Ascending aorta (tissue), 2 donors: ENCODE data around the gene OR2T33. TPM values are rescaled to one million over a fixed set of nuclear protein-coding genes. Genes with fewer than 3 reads are reported as not detected.
"Not testable (repeated sequence)": the region's sequence is repeated elsewhere in the genome, so short reads cannot be mapped to it uniquely, and the experiment has no call there.

Experiments
- DNase-seq, 2 donors: peaks; one replicate each; pipeline ENCODE4 v3.0.0-alpha.2; 2019; ENCODE audit warnings: low spot score in 2 of 2
- H3K27ac ChIP-seq, 2 donors: fragments of 200-600 bp; sonication (generic); one replicate each; pipeline ENCODE4 v1.5.1; 2016 to 2017; ENCODE audit warnings: mild to moderate bottlenecking in 1 of 2
- H3K27me3 ChIP-seq: fragments of 200-600 bp; sonication (generic); one replicate; pipeline ENCODE4 v1.5.1; 2017
- H3K36me3 ChIP-seq, 2 donors: fragments of 200-600 bp; sonication (generic); one replicate each; pipeline ENCODE4 v1.5.1; 2016
- H3K4me1 ChIP-seq, 2 donors: fragments of 200-600 bp; sonication (generic); one replicate each; pipeline ENCODE4 v1.5.1; 2016 to 2017; ENCODE audit warnings: mild to moderate bottlenecking in 1 of 2
- H3K4me3 ChIP-seq, 2 donors: fragments of 200-600 bp; sonication (generic); one replicate each; pipeline ENCODE4 v1.5.1; 2016 to 2017; ENCODE audit warnings: mild to moderate bottlenecking in 1 of 2
- H3K9me3 ChIP-seq, 2 donors: fragments of 200-600 bp; sonication (generic); one replicate each; pipeline ENCODE4 v1.5.1; 2016
- CTCF ChIP-seq, 3 experiments: fragments of 200-600 bp in 2 of 3; fragments of 450-650 bp in 1 of 3; sonication (generic) in 2 of 3; IDR thresholded peaks; one replicate each; pipeline ENCODE4 v1.5.1; 2016 to 2019; ENCODE audit warnings: antibody characterized with exemption in 3 of 3, mild to moderate bottlenecking in 1 of 3, moderate library complexity in 1 of 3
- intact Hi-C: fragments of 100-400 bp; cut with DNase I; formaldehyde crosslinking; loops from one replicate; pipeline ENCODE4 v1.15.1; 2023
- total RNA-seq: library from RNA; depleted of rRNA; stranded (reverse); fragments of >200 nt; gene quantifications from one replicate; pipeline ENCODE4 v1.1.0, GENCODE V29; 2016

The OR2T33 gene
- total RNA-seq, 1 donor from 2014 or later, result not detected

DNA sequence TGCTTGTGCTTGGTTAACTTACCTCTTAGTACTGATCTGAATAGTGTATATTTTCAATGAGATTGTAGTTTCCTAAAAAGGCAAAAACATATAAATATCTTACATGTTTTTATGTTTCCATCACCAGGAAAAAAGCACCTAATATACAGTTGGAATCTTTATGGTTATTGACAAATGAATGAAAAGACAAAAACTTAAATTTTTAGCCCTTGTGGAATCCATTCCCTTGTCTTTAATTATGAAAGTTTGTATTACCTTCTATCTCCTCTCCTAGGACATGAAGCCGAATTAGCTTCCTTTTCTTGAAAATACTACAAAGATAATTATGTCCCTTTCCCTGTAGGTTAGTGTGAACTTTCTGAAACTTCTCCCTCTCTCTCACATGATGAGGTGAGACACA, 25.5 kb upstream of the OR2T33 start, which contains the start of gene OR2T12:
TSS of gene OR2T12 (minus strand) at position 101 of the 400 bp plus-strand sequence. CDS start 7,846 bp downstream, outside the sequence.
- intact Hi-C loops, result no loop called here
- Histone ChIP-seq H3K27me3 (no peaks in the 10 kb centered on the region), H3K36me3 (no peaks in the 10 kb centered on the region), H3K4me3 (no peak within 1 kb of the TSS), H3K4me1 (no peaks in the 10 kb centered on the region), H3K27ac (no peak within 1 kb of the TSS), H3K9me3 (no peaks in the 10 kb centered on the region)
- DNase-seq, result no peak
- TF ChIP-seq CTCF (IDR thresholded peaks at IDR 0.05), result no peak

- TF ChIP-seq CTCF (IDR thresholded peaks at IDR 0.05), result no peak
- intact Hi-C loops, result no loop called here
Measured at GRCh38 chr1:248288391-248288790, 10.6 kb upstream of the OR2T33 start.

DNA sequence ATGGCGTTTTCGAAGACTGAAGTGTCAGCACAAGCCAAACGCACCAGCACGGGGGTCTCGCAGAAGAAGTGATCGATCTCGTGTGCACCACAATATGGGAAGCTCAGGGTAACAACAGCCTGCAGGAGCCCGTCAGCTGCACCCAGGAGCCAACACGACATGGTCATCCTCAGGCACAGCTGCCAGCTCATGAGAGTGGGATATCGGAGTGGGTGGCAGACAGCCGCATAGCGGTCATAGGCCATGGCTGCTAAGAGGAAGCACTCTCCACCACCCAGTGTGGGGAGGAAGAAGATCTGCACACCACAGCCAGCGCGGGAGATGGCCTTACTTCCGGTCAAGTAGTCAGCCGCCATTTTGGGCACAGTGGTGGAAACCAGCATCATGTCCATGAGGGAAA, 4.6 kb downstream of the OR2T33 start:
- intact Hi-C loops, result not testable (repeated sequence)

More at GRCh38 chr1:248288391-248288790, 10.6 kb upstream of the OR2T33 start:
- Histone ChIP-seq H3K27ac (no peak overlapping the region), H3K27me3 (no peaks in the 10 kb centered on the region), H3K9me3 (no peaks in the 10 kb centered on the region), H3K4me3 (no peak overlapping the region), H3K4me1 (no peaks in the 10 kb centered on the region), H3K36me3 (no peaks in the 10 kb centered on the region)
- DNase-seq, result no peak

DNA sequence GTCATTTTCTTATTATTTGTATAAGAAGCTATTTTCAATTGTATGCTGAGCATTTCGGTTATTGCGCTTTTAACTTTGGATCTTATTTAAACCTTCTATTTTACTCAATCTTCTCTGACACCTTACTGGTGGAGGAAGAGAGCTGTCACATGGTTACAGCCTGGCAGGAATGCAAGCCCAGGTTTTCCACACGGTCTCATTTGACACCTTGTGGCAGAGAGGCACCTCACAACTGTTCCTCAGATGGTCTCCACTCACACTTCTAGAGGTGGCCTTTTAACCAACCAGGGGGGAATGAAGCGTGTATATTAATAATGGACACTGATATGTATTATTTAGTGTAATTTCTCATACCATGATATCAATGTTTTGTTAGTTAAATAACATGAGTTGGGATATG, 9.6 kb downstream of the OR2T33 start:
- Histone ChIP-seq H3K4me1 (no peaks in the 10 kb centered on the region), H3K27me3 (no peaks in the 10 kb centered on the region), H3K9me3 (no peaks in the 10 kb centered on the region), H3K27ac (no peak overlapping the region), H3K4me3 (no peak overlapping the region), H3K36me3 (no peaks in the 10 kb centered on the region)
- no peak for TF ChIP-seq CTCF (IDR thresholded peaks at IDR 0.05)
- no peak for DNase-seq
- intact Hi-C loops, result no loop called here

More for the DNA sequence above, 4.6 kb downstream of the OR2T33 start:
- H3K4me1 ChIP-seq, H3K36me3 ChIP-seq, H3K27ac ChIP-seq, H3K27me3 ChIP-seq, DNase-seq, H3K9me3 ChIP-seq, H3K4me3 ChIP-seq: not testable (repeated sequence)

DNA sequence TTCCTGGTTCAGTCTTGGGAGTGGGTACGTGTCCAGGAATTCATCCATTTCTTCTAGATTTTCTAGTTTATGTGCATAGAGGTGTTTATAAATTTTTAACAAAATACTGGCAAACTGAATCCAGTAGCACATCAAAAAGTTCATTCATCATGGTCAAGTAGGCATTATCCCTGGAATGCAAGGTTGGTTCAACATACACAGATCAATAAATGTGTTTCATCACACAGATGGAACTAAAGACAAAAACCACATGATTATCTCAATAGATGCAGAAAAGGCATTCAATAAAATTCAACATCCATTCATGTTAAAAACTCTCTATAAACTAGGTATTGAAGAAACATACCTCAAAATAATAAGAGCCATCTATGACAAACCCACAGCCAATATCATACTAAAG, 18.5 kb downstream of the OR2T33 start:
- H3K9me3 ChIP-seq, H3K36me3 ChIP-seq, intact Hi-C loops: not testable (repeated sequence)

GRCh38 chr1:248243204-248243603, 34.6 kb downstream of the OR2T33 start:
- Histone ChIP-seq H3K9me3 (no peaks in the 10 kb centered on the region), H3K4me1 (no peaks in the 10 kb centered on the region), H3K36me3 (no peaks in the 10 kb centered on the region), H3K27ac (no peak overlapping the region), H3K27me3 (no peaks in the 10 kb centered on the region), H3K4me3 (no peak overlapping the region)
- intact Hi-C loops, result no loop called here
- peak in 1 of 3 experiments; percentile 30 for TF ChIP-seq CTCF (IDR thresholded peaks at IDR 0.05)
- DNase-seq, result no peak

More for the DNA sequence above, 18.5 kb downstream of the OR2T33 start:
- H3K4me3 ChIP-seq, H3K4me1 ChIP-seq, H3K27me3 ChIP-seq, H3K27ac ChIP-seq, DNase-seq: not testable (repeated sequence)

- Histone ChIP-seq H3K36me3 (no peaks in the 10 kb centered on the region), H3K9me3 (no peaks in the 10 kb centered on the region), H3K27ac (no peak overlapping the region), H3K4me1 (no peaks in the 10 kb centered on the region), H3K4me3 (no peak overlapping the region), H3K27me3 (no peaks in the 10 kb centered on the region)
- no peak for DNase-seq
- intact Hi-C loops, result no loop called here
- TF ChIP-seq CTCF (IDR thresholded peaks at IDR 0.05), result no peak
Measured at GRCh38 chr1:248239478-248239877, 38.3 kb downstream of the OR2T33 start.
